ENCODE data around the gene MXD1.
"Not testable (repeated sequence)": the region's sequence is repeated elsewhere in the genome, so short reads cannot be mapped to it uniquely, and the experiment has no call there.

Gene MXD1

GRCh38 chr2:69933839-69934613, 19.1 kb downstream of the MXD1 start:
- peak; percentile 71 for DNase-seq

- no peak for DNase-seq
Measured at GRCh38 chr2:69934614-69934908, 19.7 kb downstream of the MXD1 start.

GRCh38 chr2:69935011-69935410, 20.1 kb downstream of the MXD1 start:
- no peak for DNase-seq

- no peak for DNase-seq
Measured at GRCh38 chr2:69936906-69937305, 22.0 kb downstream of the MXD1 start.

GRCh38 chr2:69937968-69938367, 23.1 kb downstream of the MXD1 start:
- DNase-seq = no peak

GRCh38 chr2:69939722-69940121, 24.8 kb downstream of the MXD1 start:
- no peak for DNase-seq

GRCh38 chr2:69940691-69941090, 25.8 kb downstream of the MXD1 start:
- DNase-seq = no peak

GRCh38 chr2:69943000-69943842, 28.3 kb downstream of the MXD1 start:
- no peak for DNase-seq

GRCh38 chr2:69943843-69944525, 29.1 kb downstream of the MXD1 start:
- no peak for DNase-seq

- DNase-seq = no peak
Measured at GRCh38 chr2:69944756-69945155, 29.8 kb downstream of the MXD1 start.

GRCh38 chr2:69945441-69945840, 30.5 kb downstream of the MXD1 start:
- DNase-seq = no peak

GRCh38 chr2:69945941-69946340, 31.0 kb downstream of the MXD1 start:
- DNase-seq = no peak

GRCh38 chr2:69946351-69947324, 31.7 kb downstream of the MXD1 start:
- DNase-seq = peak; percentile 55

- DNase-seq = peak; percentile 23
Measured at GRCh38 chr2:69947325-69947931, 32.5 kb downstream of the MXD1 start.

- no peak for DNase-seq
Measured at GRCh38 chr2:69948032-69948962, 33.4 kb downstream of the MXD1 start.

GRCh38 chr2:69948963-69949645, 34.2 kb downstream of the MXD1 start:
- DNase-seq = no peak

GRCh38 chr2:69950241-69950640, 35.3 kb downstream of the MXD1 start:
- DNase-seq = no peak

- not testable (repeated sequence) for DNase-seq
Measured at GRCh38 chr2:69950671-69951070, 35.8 kb downstream of the MXD1 start.

GRCh38 chr2:69952336-69953115, 37.6 kb downstream of the MXD1 start:
- no peak for DNase-seq
